Neural crest cell (in vitro differentiated cells): ENCODE measurements around the gene F11R. TPM values are rescaled to one million over a fixed set of nuclear protein-coding genes. Genes with fewer than 3 reads are reported as not detected.

Experiments
- DNase-seq: peaks from one replicate; pipeline ENCODE4 v3.0.0; 2021; ENCODE audit warnings: low read depth, mixed read lengths, low spot score
- H3K27ac Mint-ChIP-seq: one replicate; pipeline ENCODE4 v1.8.0; 2021; ENCODE audit warnings: mild to moderate bottlenecking, mixed read lengths; ENCODE audit not compliant: unreplicated experiment
- H3K27me3 Mint-ChIP-seq: 2 replicates; pipeline ENCODE4 v1.8.0; 2021; ENCODE audit warnings: low read depth, mild to moderate bottlenecking, mixed read lengths
- H3K36me3 Mint-ChIP-seq: 2 replicates; pipeline ENCODE4 v1.8.0; 2021; ENCODE audit warnings: low read depth, mild to moderate bottlenecking, mixed read lengths
- H3K4me1 Mint-ChIP-seq: 2 replicates; pipeline ENCODE4 v1.8.0; 2021; ENCODE audit warnings: mixed read lengths
- H3K4me3 Mint-ChIP-seq: one replicate; pipeline ENCODE4 v1.8.0; 2021; ENCODE audit warnings: mild to moderate bottlenecking, mixed read lengths
- H3K9me3 Mint-ChIP-seq: 2 replicates; pipeline ENCODE4 v1.8.0; 2021; ENCODE audit warnings: mixed read lengths
- CTCF ChIP-seq: fragments of 200-600 bp; sonication (generic); conservative IDR thresholded peaks from 2 replicates; pipeline ENCODE4 v1.5.0; 2021; ENCODE audit warnings: antibody characterized with exemption, mild to moderate bottlenecking
- total RNA-seq: library from RNA; stranded (reverse); gene quantifications from 2 replicates; pipeline ENCODE4 v1.2.1, GENCODE V29; 2021

The F11R gene
- total RNA-seq, 1 donor from 2014 or later = 3.5 TPM

- Mint-ChIP-seq H3K27ac (no peak overlapping the region), H3K36me3 (no peaks in the 10 kb centered on the region), H3K27me3 (peaks cover 27% of the 10 kb centered on the region), H3K9me3 (peaks cover 2% of the 10 kb centered on the region), H3K4me1 (no peaks in the 10 kb centered on the region), H3K4me3 (no peak overlapping the region)
- DNase-seq = no peak
- no peak for TF ChIP-seq CTCF
Observed at GRCh38 chr1:160987359-160988050, 33.4 kb downstream of the F11R start.

- TF ChIP-seq CTCF = no peak
- Mint-ChIP-seq H3K27me3 (peaks cover 44% of the 10 kb centered on the region), H3K36me3 (no peaks in the 10 kb centered on the region), H3K27ac (no peak overlapping the region), H3K9me3 (peaks cover 2% of the 10 kb centered on the region), H3K4me3 (no peak overlapping the region), H3K4me1 (peaks cover 11% of the 10 kb centered on the region)
- DNase-seq = no peak
Observed at GRCh38 chr1:160985723-160986122, 35.2 kb downstream of the F11R start.

GRCh38 chr1:160981584-160982411, 39.2 kb downstream of the F11R start:
- H3K4me3 Mint-ChIP-seq = peak overlapping the region; percentile 78
- H3K27ac Mint-ChIP-seq = no peak overlapping the region
- peaks cover 11% of the 10 kb centered on the region for H3K4me1 Mint-ChIP-seq

GRCh38 chr1:160979286-160979685, 41.7 kb downstream of the F11R start:
- no peak for DNase-seq
- no peak for TF ChIP-seq CTCF
- Mint-ChIP-seq H3K27me3 (peaks cover 58% of the 10 kb centered on the region), H3K4me1 (peaks cover 11% of the 10 kb centered on the region), H3K4me3 (no peak overlapping the region), H3K9me3 (peaks cover 2% of the 10 kb centered on the region), H3K36me3 (no peaks in the 10 kb centered on the region), H3K27ac (no peak overlapping the region)

More at GRCh38 chr1:160981584-160982411, 39.2 kb downstream of the F11R start:
- Mint-ChIP-seq H3K36me3 (no peaks in the 10 kb centered on the region), H3K9me3 (peaks cover 2% of the 10 kb centered on the region), H3K27me3 (peaks cover 55% of the 10 kb centered on the region)
- no peak for TF ChIP-seq CTCF
- DNase-seq = no peak

GRCh38 chr1:160978510-160978927, 42.4 kb downstream of the F11R start:
- Mint-ChIP-seq H3K4me3 (no peak overlapping the region), H3K36me3 (no peaks in the 10 kb centered on the region), H3K27me3 (peaks cover 53% of the 10 kb centered on the region), H3K27ac (no peak overlapping the region), H3K4me1 (peaks cover 11% of the 10 kb centered on the region), H3K9me3 (peaks cover 2% of the 10 kb centered on the region)
- DNase-seq = no peak
- no peak for TF ChIP-seq CTCF
